H9 (cell line): ENCODE data around the gene GLYATL1. TPM values are rescaled to one million over a fixed set of nuclear protein-coding genes. Genes with fewer than 3 reads are reported as not detected.

ENCODE experiments used
- DNase-seq: peaks from one replicate; pipeline ENCODE4 v3.0.0-alpha.2; 2017
- H2AFZ ChIP-seq: one replicate; pipeline ENCODE4 v1.6.1; 2013; ENCODE audit warnings: mild to moderate bottlenecking, low read length, control low read depth, moderate library complexity
- H2AK5ac ChIP-seq: 2 replicates; pipeline ENCODE4 v1.6.1; 2013; ENCODE audit warnings: low read length, control low read depth, mixed read lengths; ENCODE audit not compliant: insufficient read length
- H2BK120ac ChIP-seq: one replicate; pipeline ENCODE4 v1.6.1; 2013; ENCODE audit warnings: low read depth, mild to moderate bottlenecking, low read length, control low read depth, inconsistent platforms; ENCODE audit not compliant: poor library complexity, severe bottlenecking
- H2BK12ac ChIP-seq: 2 replicates; pipeline ENCODE4 v1.6.1; 2013; ENCODE audit warnings: low read length, control low read depth, mixed read lengths, low read depth; ENCODE audit not compliant: insufficient read length
- H2BK15ac ChIP-seq: 2 replicates; pipeline ENCODE4 v1.6.1; 2013; ENCODE audit warnings: low read depth, low read length, control low read depth
- H2BK20ac ChIP-seq: one replicate; pipeline ENCODE4 v1.6.1; 2013; ENCODE audit warnings: low read depth, mild to moderate bottlenecking, low read length, control low read depth, inconsistent platforms; ENCODE audit not compliant: poor library complexity, severe bottlenecking
- H2BK5ac ChIP-seq: 2 replicates; pipeline ENCODE4 v1.6.1; 2013; ENCODE audit warnings: low read length, control low read depth, mixed read lengths; ENCODE audit not compliant: insufficient read length
- H3K14ac ChIP-seq: 2 replicates; pipeline ENCODE4 v1.6.1; 2013; ENCODE audit warnings: low read length, control low read depth; ENCODE audit not compliant: insufficient read depth
- H3K18ac ChIP-seq: 2 replicates; pipeline ENCODE4 v1.6.1; 2013; ENCODE audit warnings: low read depth, mild to moderate bottlenecking, mixed read lengths, low read length, control low read depth; ENCODE audit not compliant: insufficient read length
- H3K23ac ChIP-seq: 2 replicates; pipeline ENCODE4 v1.6.1; 2013; ENCODE audit warnings: low read length, control low read depth, mixed read lengths, low read depth; ENCODE audit not compliant: insufficient read length
- H3K23me2 ChIP-seq: 2 replicates; pipeline ENCODE4 v1.6.1; 2013; ENCODE audit warnings: low read depth, mild to moderate bottlenecking, mixed read lengths, low read length, control low read depth; ENCODE audit not compliant: insufficient read length, poor library complexity, severe bottlenecking
- H3K27ac ChIP-seq: 2 replicates; pipeline ENCODE4 v1.5.1; 2013; ENCODE audit warnings: low read length, control low read depth, mixed read lengths, low read depth; ENCODE audit not compliant: insufficient read length
- H3K27me3 ChIP-seq: 2 replicates; pipeline ENCODE4 v1.6.1; 2013; ENCODE audit warnings: low read length, control low read depth, inconsistent platforms; ENCODE audit not compliant: insufficient read depth
- H3K4ac ChIP-seq: 2 replicates; pipeline ENCODE4 v1.6.1; 2013; ENCODE audit warnings: low read depth, mild to moderate bottlenecking, control low read depth, inconsistent platforms, low read length, moderate library complexity
- H3K4me1 ChIP-seq: 2 replicates; pipeline ENCODE4 v1.6.1; 2013; ENCODE audit warnings: low read length, control low read depth, inconsistent platforms; ENCODE audit not compliant: insufficient read depth
- H3K4me2 ChIP-seq: 2 replicates; pipeline ENCODE4 v1.6.1; 2013; ENCODE audit warnings: low read length, control low read depth, mixed read lengths; ENCODE audit not compliant: insufficient read length, insufficient read depth
- H3K56ac ChIP-seq: 2 replicates; pipeline ENCODE4 v1.6.1; 2013; ENCODE audit warnings: low read depth, mild to moderate bottlenecking, mixed read lengths, low read length, control low read depth; ENCODE audit not compliant: insufficient read length
- H3K79me1 ChIP-seq: 2 replicates; pipeline ENCODE4 v1.6.1; 2013; ENCODE audit warnings: low read depth, mild to moderate bottlenecking, moderate library complexity, low read length, control low read depth, inconsistent platforms; ENCODE audit not compliant: insufficient read depth, poor library complexity, severe bottlenecking
- H3K79me2 ChIP-seq: 2 replicates; pipeline ENCODE4 v1.6.1; 2013; ENCODE audit warnings: low read length, control low read depth, inconsistent platforms; ENCODE audit not compliant: insufficient read depth
- H3K9ac ChIP-seq: 2 replicates; pipeline ENCODE4 v1.6.1; 2013; ENCODE audit warnings: low read length, control low read depth, mixed read lengths; ENCODE audit not compliant: insufficient read length; ENCODE audit errors: extremely low read depth
- H3K9me3 ChIP-seq: one replicate; pipeline ENCODE4 v1.6.1; 2013; ENCODE audit warnings: low read depth, low read length, inconsistent platforms; ENCODE audit not compliant: control insufficient read depth
- H3T11ph ChIP-seq: one replicate; pipeline ENCODE4 v1.6.1; 2013; ENCODE audit warnings: mild to moderate bottlenecking, low read length, control low read depth, inconsistent platforms
- H4K20me1 ChIP-seq: one replicate; pipeline ENCODE4 v1.6.1; 2013; ENCODE audit not compliant: control insufficient read depth, insufficient read length, insufficient read depth
- H4K5ac ChIP-seq: 2 replicates; pipeline ENCODE4 v1.6.1; 2013; ENCODE audit warnings: low read depth, mild to moderate bottlenecking, mixed read lengths, low read length, control low read depth; ENCODE audit not compliant: insufficient read length
- H4K8ac ChIP-seq: replicated peaks from 2 replicates; pipeline ENCODE4 v1.6.1; 2013; ENCODE audit warnings: low read length, control low read depth, mixed read lengths, low read depth; ENCODE audit not compliant: insufficient read length
- H4K91ac ChIP-seq: 2 replicates; pipeline ENCODE4 v1.6.1; 2013; ENCODE audit warnings: low read depth, mild to moderate bottlenecking, moderate library complexity, mixed read lengths, low read length, control low read depth; ENCODE audit not compliant: insufficient read length
- H3K27ac Mint-ChIP-seq, 3 experiments: 2 replicates in 2 of 3; 3 replicates in 1 of 3; pipeline ENCODE4 v1.8.0; 2020 to 2021; ENCODE audit warnings: mixed read lengths in 3 of 3, mild to moderate bottlenecking in 1 of 3, moderate library complexity in 1 of 3
- H3K27me3 Mint-ChIP-seq: 2 replicates; pipeline ENCODE4 v1.8.0; 2021; ENCODE audit warnings: low read depth, mild to moderate bottlenecking, moderate library complexity, mixed read lengths
- H3K36me3 Mint-ChIP-seq, 3 experiments: 2 replicates in 2 of 3; 3 replicates in 1 of 3; pipeline ENCODE4 v1.8.0; 2020 to 2021; ENCODE audit warnings: low read depth in 3 of 3, mixed read lengths in 3 of 3; ENCODE audit not compliant: insufficient read depth in 1 of 3
- H3K4me1 Mint-ChIP-seq, 2 experiments: 2 replicates each; pipeline ENCODE4 v1.8.0; 2020; ENCODE audit warnings: mixed read lengths in 2 of 2
- H3K4me3 Mint-ChIP-seq, 2 experiments: 2 replicates in 1 of 2; 3 replicates in 1 of 2; pipeline ENCODE4 v1.8.0; 2020 to 2021; ENCODE audit warnings: mild to moderate bottlenecking in 2 of 2, mixed read lengths in 2 of 2, moderate library complexity in 1 of 2
- H3K9me3 Mint-ChIP-seq, 2 experiments: 2 replicates in 1 of 2; 3 replicates in 1 of 2; pipeline ENCODE4 v1.8.0; 2020; ENCODE audit warnings: mild to moderate bottlenecking in 2 of 2, mixed read lengths in 2 of 2, moderate library complexity in 1 of 2
- CTCF ChIP-seq: fragments of 200-600 bp; sonication (generic); conservative IDR thresholded peaks from 3 replicates; pipeline ENCODE4 v1.8.0; 2021; ENCODE audit warnings: antibody characterized with exemption, mild to moderate bottlenecking
- WGBS: extraction: QIAGEN DNeasy Blood & Tissue Kit; methylation state at CpG from one replicate; pipeline ENCODE4 v1.1.7; 2013; ENCODE audit warnings: missing lambda C conversion rate, low lambda C conversion rate, mixed read lengths; ENCODE audit not compliant: insufficient read length; ENCODE audit errors: extremely low coverage; 5-methylcytosine and 5-hydroxymethylcytosine counted together
- total RNA-seq: library from RNA; stranded (reverse); gene quantifications from 2 replicates; pipeline ENCODE4 v1.2.1, GENCODE V29; 2021

GLYATL1 gene
- total RNA-seq, 1 experiment from 2014 or later, result 2.8 TPM

GRCh38 chr11:58930926-58931325, 8.4 kb upstream of the GLYATL1 start:
- Histone ChIP-seq H3T11ph (no peak overlapping the region), H3K27me3 (no peaks in the 10 kb centered on the region), H2BK5ac (no peak overlapping the region), H2BK15ac (no peak overlapping the region), H3K4me1 (peaks cover 2% of the 10 kb centered on the region; the same call in 1 of the 2 replicates), H3K27ac (no peak overlapping the region), H3K14ac (no peak overlapping the region), H2BK20ac (no peak overlapping the region), H2BK12ac (no peak overlapping the region), H3K18ac (no peak overlapping the region), H4K5ac (no peak overlapping the region), H3K79me2 (no peaks in the 10 kb centered on the region), H3K79me1 (no peaks in the 10 kb centered on the region), H3K4me2 (no peak overlapping the region), H2BK120ac (no peak overlapping the region), H3K9me3 (no peaks in the 10 kb centered on the region), H3K23me2 (no peaks in the 10 kb centered on the region), H2AK5ac (no peak overlapping the region), H3K9ac (no peak overlapping the region), H2AFZ (no peak overlapping the region), H3K23ac (no peak overlapping the region), H4K20me1 (no peaks in the 10 kb centered on the region), H4K8ac (no peak overlapping the region), H4K91ac (no peak overlapping the region), H3K4ac (no peak overlapping the region), H3K56ac (no peak overlapping the region)
- Mint-ChIP-seq H3K9me3 (no peaks in the 10 kb centered on the region), H3K27ac (no peak overlapping the region), H3K4me3 (no peak overlapping the region), H3K36me3 (no peaks in the 10 kb centered on the region), H3K27me3 (no peaks in the 10 kb centered on the region), H3K4me1 (peaks cover 27 to 30% of the 10 kb centered on the region in 2 experiments)
- no peak for TF ChIP-seq CTCF
- no CpG with 5 or more reads among the region's 2 CpGs for WGBS
- DNase-seq, result no peak
